GM21515 (cell line): ENCODE measurements around the gene SOX12.
A peak's percentile ranks its signal among the peaks of the same experiment; 100 is the strongest.

Experiments used
- ATAC-seq: cut with Tn5 transposase; IDR thresholded peaks from one replicate; pipeline ENCODE4 v1.9.1; 2021; ENCODE audit not compliant: unreplicated experiment

The SOX12 gene

GRCh38 chr20:325045-325888, at the start of gene SOX12:
SOX12 (plus strand) TSS chr20:325552; CDS start chr20:325925, 373 bp downstream.
- peak; percentile 72 for ATAC-seq

- ATAC-seq, result no peak
Measured at GRCh38 chr20:275791-276190, 49.6 kb upstream of the SOX12 start.

DNA sequence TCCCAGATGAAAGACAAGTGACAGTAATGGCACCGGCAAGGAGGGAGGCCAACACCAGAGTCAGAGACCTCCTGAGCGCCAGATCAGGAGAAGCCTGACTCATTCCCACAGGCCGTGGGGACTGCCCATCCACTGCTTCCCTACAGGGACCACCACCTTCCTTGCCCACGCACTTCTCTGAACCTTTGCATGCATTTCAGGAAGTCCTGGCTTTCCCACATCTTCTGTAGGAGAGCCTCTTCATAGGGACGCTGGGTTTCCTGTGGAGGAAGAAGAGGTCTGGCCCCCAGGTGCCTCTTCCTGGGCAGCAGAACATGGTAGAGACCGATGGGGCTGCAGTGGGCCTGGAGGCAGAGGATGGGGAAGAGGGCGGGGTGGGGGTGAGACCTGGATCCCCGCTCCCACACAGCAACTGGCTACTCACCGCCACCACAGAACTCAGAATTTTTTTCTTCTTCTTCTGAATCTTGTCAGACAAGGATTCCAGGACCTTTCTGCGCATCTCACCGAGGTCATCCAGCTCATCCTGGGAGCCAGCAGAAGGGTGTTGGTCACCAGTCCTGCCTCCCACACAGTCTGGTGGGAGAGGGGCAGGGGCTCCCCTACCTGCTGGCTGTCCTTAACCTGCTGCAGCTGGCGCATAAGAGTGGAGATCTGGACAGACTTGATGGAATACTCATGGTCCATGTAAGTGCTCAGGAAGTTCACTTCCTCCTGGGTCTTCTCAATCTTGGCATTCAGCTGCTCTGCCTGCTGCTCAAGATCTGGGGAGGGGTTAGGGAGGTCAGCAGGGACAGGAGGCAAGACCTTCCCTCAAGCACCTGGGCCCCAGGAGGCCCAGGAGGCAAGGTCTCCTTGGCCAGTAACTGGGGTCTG, 48.5 kb upstream of the SOX12 start:
- no peak for ATAC-seq

DNA sequence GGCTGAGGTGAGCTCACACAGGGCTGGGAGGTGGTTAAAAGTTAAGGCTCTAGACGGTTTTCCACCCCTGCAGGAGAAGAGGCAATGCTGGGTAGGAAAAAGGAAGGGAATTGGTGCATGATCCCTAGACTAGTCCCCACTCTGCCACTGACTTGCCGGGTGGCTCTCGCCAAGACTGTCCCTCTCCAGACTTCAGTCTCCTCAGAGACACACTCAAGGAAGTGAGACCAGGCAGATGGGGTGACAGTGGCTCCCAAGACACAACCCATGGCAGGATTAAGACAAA, 47.9 kb upstream of the SOX12 start:
- no peak for ATAC-seq

GRCh38 chr20:278181-278580, 47.2 kb upstream of the SOX12 start:
- no peak for ATAC-seq

DNA sequence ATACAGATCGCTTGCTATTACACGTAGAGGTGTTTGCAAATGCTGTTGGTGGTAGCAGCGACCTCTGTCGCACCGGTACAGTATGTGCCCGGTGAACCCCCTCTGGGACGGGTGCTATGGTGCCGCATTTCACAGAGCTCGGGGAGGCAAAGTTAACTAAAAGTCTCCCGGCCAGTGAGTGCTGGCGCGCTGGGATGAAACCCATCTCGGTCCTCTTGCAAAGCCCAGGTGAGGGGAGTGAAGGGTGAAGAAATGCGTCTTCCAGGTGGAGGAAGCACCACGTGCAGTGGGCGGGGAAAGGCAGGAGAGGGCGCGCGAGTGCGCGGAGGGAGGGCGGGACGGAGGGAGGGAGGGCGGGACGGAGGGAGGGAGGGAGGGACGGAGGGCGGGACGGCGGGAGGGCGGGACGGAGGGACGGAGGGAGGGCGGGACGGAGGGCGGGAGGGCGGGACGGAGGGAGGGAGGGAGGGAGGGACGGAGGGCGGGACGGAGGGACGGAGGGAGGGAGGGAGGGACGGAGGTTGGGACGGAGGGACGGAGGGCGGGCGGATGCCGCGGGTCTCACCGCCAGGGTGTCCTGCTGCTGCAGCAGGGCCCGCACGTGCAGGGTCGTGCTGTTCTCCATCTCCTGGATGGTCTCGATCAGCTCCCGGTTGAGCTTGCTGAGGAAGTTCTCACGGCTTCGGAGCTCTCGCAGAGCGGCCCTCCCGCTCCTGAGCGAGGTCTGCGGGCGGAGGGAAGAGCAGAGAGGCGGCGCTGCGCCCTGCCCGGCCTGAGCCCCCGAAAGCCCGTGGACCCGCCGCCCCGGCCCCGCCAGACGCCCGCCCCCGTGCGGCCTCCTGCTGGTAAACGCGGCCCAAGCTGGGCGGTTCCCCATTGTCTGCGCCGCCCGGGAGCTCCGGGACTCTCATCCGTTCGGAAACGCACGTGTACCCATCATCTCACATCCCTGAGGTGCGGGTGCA, 46.5 kb upstream of the SOX12 start:
- no peak for ATAC-seq

- no peak for ATAC-seq
Measured at GRCh38 chr20:284172-284571, 41.2 kb upstream of the SOX12 start.

DNA sequence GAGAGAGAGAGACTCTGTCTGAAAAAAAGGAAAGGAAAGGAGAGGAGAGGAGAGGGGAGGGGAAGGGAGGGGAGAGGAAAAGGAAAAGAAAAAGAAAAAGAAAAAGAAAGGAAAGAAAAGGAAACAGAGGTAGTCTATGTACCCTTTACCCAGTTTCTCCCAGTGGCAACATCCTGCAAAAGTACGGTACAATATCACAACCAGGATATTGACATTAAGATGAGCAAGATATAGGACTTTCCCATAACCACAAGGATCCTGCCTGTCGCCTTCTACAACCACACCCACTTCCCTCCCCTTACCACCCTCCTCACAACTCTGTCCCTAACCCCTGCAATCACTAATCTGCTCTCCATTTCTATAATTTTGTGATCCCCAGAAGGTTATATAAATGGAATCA, 38.8 kb upstream of the SOX12 start:
- no peak for ATAC-seq

GRCh38 chr20:288956-289692, 36.2 kb upstream of the SOX12 start:
- ATAC-seq, result no peak

DNA sequence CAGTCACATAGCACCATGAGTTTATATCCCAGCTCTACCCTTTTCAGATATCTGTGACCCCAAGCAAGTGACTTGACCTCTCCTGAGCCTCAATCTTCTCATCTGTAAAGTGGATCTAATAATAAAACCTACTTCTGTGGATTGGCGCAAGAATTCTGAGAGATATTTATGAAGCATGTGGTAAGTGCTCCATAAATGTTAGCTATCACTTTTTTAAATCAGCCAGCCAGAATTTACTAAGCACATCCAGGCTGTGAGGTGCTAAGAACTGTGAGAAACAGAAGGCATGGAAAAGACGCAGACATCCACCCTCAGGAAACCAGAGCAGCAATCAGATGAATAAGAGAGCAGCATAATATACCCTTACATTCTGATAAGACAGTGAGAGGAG, 35.7 kb upstream of the SOX12 start:
- ATAC-seq, result no peak

DNA sequence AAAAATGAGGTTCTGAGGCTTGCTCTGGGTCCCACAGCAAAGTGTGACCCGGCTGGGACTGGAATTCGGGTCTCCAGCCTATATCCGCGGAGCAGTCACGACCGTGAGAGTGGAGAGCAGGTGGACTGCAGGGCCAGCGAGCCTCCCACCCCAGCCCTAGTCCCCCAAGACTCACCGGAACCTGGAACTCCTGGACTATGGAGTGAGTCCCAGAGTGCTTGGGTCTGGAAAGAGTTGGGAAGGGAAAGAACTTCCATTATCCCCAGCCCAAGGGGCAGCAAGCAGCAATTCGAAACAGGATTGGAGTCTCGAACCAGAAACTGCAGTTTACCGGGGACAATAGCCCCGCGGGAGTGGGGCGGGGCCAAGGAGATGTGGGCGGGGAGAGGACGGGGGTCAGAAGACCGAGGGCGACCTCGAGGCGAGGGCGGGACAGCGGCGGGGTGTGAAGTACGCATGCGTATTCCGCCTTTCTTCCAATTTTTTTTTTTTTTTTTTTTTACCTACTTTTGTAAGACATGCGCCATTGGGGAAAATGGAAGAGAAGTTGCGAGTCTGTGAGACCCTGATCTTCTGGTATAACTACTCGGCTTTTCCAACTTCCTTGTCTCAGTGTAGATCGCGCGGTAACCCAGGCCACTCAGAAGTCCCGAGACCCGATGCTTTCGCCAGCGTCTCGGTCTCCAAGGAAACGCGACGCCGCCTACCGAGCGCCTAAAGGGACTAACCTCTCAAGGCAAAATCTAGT, 35.1 kb upstream of the SOX12 start, which contains the start of gene C20orf96:
Gene C20orf96, minus strand, starts transcription at position 667 of the 748 bp plus-strand sequence. Its CDS starts 140 bp downstream, at position 527.
- ATAC-seq, result peak; percentile 83

DNA sequence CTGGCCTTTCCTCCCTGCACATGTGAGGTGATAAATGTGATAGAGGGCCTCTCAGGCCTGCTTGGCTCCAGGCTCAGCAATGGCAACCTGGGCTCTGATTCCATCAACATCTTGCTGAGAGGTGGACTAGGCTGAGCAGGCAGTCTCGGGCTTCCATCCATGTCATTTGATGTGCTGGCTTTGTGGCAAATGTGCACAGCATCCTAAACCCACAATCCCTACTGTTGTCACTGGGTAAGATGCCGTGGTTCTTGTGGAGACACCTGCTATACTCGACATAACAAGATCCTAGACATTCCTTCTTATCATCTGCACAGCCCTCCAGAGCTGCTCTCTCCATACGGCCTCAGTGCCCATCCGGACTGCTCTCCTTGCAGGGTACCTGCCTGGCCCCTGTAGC, 30.8 kb upstream of the SOX12 start:
- ATAC-seq, result no peak

DNA sequence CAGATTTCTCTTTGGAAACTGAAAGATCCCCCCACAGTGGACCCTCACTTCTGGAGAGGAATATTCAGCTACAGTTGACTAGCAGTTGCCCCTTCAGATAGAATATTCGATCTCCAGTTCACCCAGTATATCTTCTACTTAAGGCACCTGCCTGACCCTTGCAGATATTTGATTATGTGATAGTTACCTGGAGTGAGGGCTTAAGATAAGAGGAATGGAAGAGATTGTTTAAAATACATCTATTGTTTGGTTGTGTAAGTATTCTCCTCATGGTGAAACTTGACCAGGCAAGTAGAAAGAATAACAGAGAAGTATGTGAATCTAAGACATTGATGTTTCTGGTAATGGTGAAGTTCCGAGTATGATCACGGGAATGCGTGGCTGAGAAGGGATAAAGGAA, 29.5 kb upstream of the SOX12 start:
- ATAC-seq, result no peak

DNA sequence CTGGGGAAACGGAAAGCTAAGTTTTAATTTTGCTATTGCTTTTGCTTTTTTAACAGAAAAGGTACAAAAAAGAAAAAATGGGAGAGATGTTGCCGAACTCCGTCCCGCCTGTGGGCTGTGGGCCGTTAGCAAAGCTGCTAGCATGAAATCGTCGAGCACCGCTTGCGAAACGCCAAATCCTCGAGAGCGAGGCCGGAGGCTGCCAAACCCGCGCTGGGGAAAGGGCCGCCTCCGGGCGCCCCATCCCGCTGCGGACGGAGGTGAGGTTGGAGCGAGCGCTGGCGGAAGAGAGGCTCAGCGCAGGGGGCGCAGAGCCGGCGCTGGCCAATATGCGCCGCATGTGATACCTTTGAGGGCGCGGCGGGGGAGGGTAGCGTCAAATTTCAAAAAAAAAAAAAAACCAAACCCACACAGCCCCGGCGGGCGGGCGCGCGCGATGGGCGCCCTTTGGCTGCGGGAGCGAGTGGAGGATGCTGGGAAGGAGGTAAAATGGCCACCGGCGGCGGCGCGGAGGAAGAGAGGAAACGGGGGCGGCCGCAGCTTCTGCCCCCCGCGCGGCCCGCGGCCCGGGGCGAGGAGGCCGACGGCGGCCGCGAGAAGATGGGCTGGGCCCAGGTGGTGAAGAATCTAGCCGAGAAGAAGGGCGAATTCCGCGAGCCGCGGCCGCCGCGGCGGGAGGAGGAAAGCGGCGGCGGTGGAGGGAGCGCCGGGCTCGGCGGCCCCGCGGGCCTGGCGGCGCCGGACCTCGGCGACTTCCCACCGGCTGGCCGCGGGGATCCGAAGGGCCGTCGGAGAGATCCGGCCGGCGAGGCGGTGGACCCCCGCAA, 28.0 kb upstream of the SOX12 start, which contains the start of gene ZCCHC3:
Gene ZCCHC3, plus strand, starts transcription at position 473 of the 827 bp plus-strand sequence. Its CDS starts 17 bp downstream, at position 490.
- ATAC-seq, result peak; percentile 67

DNA sequence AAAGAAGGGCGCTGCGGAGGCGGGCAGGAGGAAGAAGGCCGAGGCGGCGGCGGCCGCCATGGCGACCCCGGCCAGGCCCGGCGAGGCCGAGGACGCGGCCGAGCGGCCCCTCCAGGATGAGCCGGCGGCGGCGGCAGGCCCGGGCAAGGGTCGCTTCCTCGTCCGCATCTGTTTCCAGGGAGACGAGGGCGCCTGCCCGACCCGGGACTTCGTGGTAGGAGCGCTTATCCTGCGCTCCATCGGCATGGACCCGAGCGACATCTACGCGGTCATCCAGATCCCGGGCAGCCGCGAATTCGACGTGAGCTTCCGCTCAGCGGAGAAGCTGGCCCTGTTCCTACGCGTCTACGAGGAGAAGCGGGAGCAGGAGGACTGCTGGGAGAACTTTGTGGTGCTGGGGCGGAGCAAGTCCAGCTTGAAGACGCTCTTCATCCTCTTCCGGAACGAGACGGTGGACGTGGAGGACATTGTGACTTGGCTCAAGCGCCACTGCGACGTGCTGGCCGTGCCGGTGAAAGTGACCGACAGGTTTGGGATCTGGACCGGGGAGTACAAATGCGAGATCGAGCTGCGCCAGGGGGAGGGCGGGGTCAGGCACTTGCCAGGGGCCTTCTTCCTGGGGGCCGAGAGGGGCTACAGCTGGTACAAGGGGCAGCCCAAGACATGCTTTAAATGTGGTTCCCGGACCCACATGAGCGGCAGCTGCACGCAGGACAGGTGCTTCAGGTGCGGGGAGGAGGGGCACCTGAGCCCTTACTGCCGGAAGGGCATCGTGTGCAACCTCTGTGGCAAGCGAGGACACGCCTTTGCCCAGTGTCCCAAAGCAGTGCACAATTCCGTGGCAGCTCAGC, 27.2 kb upstream of the SOX12 start:
- peak; percentile 24 for ATAC-seq

- no peak for ATAC-seq
Measured at GRCh38 chr20:298776-299391, 26.5 kb upstream of the SOX12 start.

DNA sequence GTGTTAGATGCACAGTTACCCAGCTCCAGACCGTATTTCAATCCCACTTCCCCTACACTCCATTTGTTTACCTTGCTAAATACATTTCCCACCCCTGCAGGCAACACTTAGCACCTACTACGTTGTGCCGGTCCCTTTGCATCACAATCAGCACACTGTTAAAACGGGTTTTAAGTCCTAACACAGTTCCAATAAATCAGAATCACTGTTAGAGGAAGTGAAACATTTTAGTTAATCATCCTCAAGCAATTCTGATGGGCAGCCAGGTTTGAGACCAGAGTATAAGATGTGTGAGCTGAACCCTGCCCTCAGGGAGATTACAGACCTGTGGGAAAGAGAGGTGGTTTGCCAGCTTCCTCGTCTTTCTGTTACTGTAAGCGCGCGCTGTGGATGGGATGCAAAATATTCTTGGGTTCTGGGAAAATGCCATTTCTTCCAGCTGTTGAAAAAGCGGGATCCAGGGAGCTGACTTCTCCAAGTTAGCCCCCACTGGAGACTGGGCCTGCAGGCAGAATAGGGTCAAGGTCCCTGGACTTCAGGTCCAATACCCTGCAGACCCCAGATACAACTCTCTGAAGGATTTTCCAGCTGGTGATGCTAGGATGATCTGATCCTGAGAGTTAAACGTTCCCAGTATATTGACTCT, 24.9 kb upstream of the SOX12 start:
- ATAC-seq, result no peak
